ENCODE results near the gene KCNK1. TPM values are rescaled to one million over a fixed set of nuclear protein-coding genes. Genes with fewer than 3 reads are reported as not detected.

Gene KCNK1
- total RNA-seq, 1 experiment from 2014 or later: 31.1 TPM

- Histone ChIP-seq H3K9ac (ENCODE audit: low read length) (no peak overlapping the region), H3K36me3 (ENCODE audit: low read depth, low read length) (no peaks in the 10 kb centered on the region), H3K27ac (ENCODE audit: low read length) (no peak overlapping the region), H4K20me1 (ENCODE audit: low read length) (no peaks in the 10 kb centered on the region), H2AFZ (ENCODE audit: low read length) (no peak overlapping the region), H3F3A (ENCODE audit: low read length, unreplicated experiment) (peaks cover 10% of the 10 kb centered on the region), H3K27me3 (ENCODE audit: low read length) (no peaks in the 10 kb centered on the region), H3K79me2 (ENCODE audit: low read length) (peaks cover 60% of the 10 kb centered on the region), H3K9me3 (ENCODE audit: low read length) (no peaks in the 10 kb centered on the region), H3K4me2 (ENCODE audit: low read length) (no peak overlapping the region), H3K4me3 (ENCODE audit: low read length) (no peak overlapping the region), H3K9me2 (replicated peaks; ENCODE audit: low read length) (no peaks in the 10 kb centered on the region), H3K4me1 (ENCODE audit: insufficient read depth, low read length) (peaks cover 33% of the 10 kb centered on the region)
- intact Hi-C loops (cut with micrococcal nuclease): no loop called here
- no peak for ATAC-seq
- POLR2A ChIA-PET (ENCODE audit: unreplicated experiment): no interaction called here
- BruUV-seq (replicated peaks): no TSS peak
- no peak for DNase-seq
- CTCF ChIA-PET: no interaction called here
- no peak for TF ChIP-seq EZH2 (IDR thresholded peaks at IDR 0.05; ENCODE audit: low read length, unreplicated experiment)
- no peak for TF ChIP-seq CTCF (conservative IDR thresholded peaks at IDR 0.05; ENCODE audit: low read depth, low read length)
- no peak for TF ChIP-seq EZH2phosphoT487 (IDR thresholded peaks at IDR 0.05; ENCODE audit: borderline replicate concordance, low read length)
Measured at GRCh38 chr1:233651061-233651460, 37.2 kb downstream of the KCNK1 start.

- H3K27ac ChIP-seq (ENCODE audit: low read length): no peak overlapping the region
- TF ChIP-seq EZH2 (IDR thresholded peaks at IDR 0.05; ENCODE audit: low read length, unreplicated experiment): no peak
- no peak for TF ChIP-seq EZH2phosphoT487 (IDR thresholded peaks at IDR 0.05; ENCODE audit: borderline replicate concordance, low read length)
- no peak for TF ChIP-seq CTCF (conservative IDR thresholded peaks at IDR 0.05; ENCODE audit: low read depth, low read length)
- no peak overlapping the region for H3K4me2 ChIP-seq (ENCODE audit: low read length)
- CTCF ChIA-PET: no interaction called here
- no peaks in the 10 kb centered on the region for H3K9me3 ChIP-seq (ENCODE audit: low read length)
- BruUV-seq (replicated peaks): no TSS peak
- H3K27me3 ChIP-seq (ENCODE audit: low read length): no peaks in the 10 kb centered on the region
- H3K4me1 ChIP-seq (ENCODE audit: insufficient read depth, low read length): peaks cover 39% of the 10 kb centered on the region
- intact Hi-C loops (cut with micrococcal nuclease): no loop called here
- no peaks in the 10 kb centered on the region for H4K20me1 ChIP-seq (ENCODE audit: low read length)
- peaks cover 13% of the 10 kb centered on the region for H3F3A ChIP-seq (ENCODE audit: low read length, unreplicated experiment)
- peaks cover 63% of the 10 kb centered on the region for H3K79me2 ChIP-seq (ENCODE audit: low read length)
- no peak overlapping the region for H3K4me3 ChIP-seq (ENCODE audit: low read length)
- H3K36me3 ChIP-seq (ENCODE audit: low read depth, low read length): no peaks in the 10 kb centered on the region
- DNase-seq (no peak), ATAC-seq (no peak)
- POLR2A ChIA-PET (ENCODE audit: unreplicated experiment): no interaction called here
- no peak overlapping the region for H2AFZ ChIP-seq (ENCODE audit: low read length)
- H3K9ac ChIP-seq (ENCODE audit: low read length): no peak overlapping the region
- no peaks in the 10 kb centered on the region for H3K9me2 ChIP-seq (replicated peaks; ENCODE audit: low read length)
Measured at GRCh38 chr1:233651563-233652233, 37.8 kb downstream of the KCNK1 start.

GRCh38 chr1:233652526-233652925 is 38.6 kb downstream of the KCNK1 start:
- CTCF ChIA-PET: no interaction called here

More at GRCh38 chr1:233652526-233652925, 38.6 kb downstream of the KCNK1 start:
- intact Hi-C loops (cut with micrococcal nuclease): no loop called here
- no peaks in the 10 kb centered on the region for H4K20me1 ChIP-seq (ENCODE audit: low read length)
- no peaks in the 10 kb centered on the region for H3K9me3 ChIP-seq (ENCODE audit: low read length)
- no peak overlapping the region for H3K4me3 ChIP-seq (ENCODE audit: low read length)
- H2AFZ ChIP-seq (ENCODE audit: low read length): no peak overlapping the region
- H3K27ac ChIP-seq (ENCODE audit: low read length): no peak overlapping the region
- no peaks in the 10 kb centered on the region for H3K9me2 ChIP-seq (replicated peaks; ENCODE audit: low read length)
- H3K27me3 ChIP-seq (ENCODE audit: low read length): no peaks in the 10 kb centered on the region
- TF ChIP-seq EZH2 (IDR thresholded peaks at IDR 0.05; ENCODE audit: low read length, unreplicated experiment) (no peak), EZH2phosphoT487 (IDR thresholded peaks at IDR 0.05; ENCODE audit: borderline replicate concordance, low read length) (no peak), CTCF (conservative IDR thresholded peaks at IDR 0.05; ENCODE audit: low read depth, low read length) (no peak)
- no peak overlapping the region for H3K9ac ChIP-seq (ENCODE audit: low read length)
- ATAC-seq: no peak
- no peaks in the 10 kb centered on the region for H3K36me3 ChIP-seq (ENCODE audit: low read depth, low read length)
- H3F3A ChIP-seq (ENCODE audit: low read length, unreplicated experiment): peaks cover 13% of the 10 kb centered on the region
- H3K4me1 ChIP-seq (ENCODE audit: insufficient read depth, low read length): peaks cover 48% of the 10 kb centered on the region
- no TSS peak for BruUV-seq (replicated peaks)
- H3K79me2 ChIP-seq (ENCODE audit: low read length): peaks cover 71% of the 10 kb centered on the region
- H3K4me2 ChIP-seq (ENCODE audit: low read length): no peak overlapping the region
- POLR2A ChIA-PET (ENCODE audit: unreplicated experiment): no interaction called here
- DNase-seq: no peak

Measured in PC-3 (cell line).